Muscle layer of duodenum (tissue), 2 donors: ENCODE results near the gene GAP43.

Source experiments
- H3K27ac ChIP-seq: one replicate; pipeline ENCODE4 v1.7.0; 2013; ENCODE audit warnings: mild to moderate bottlenecking, low read length
- H3K27me3 ChIP-seq: one replicate; pipeline ENCODE4 v1.7.0; 2013; ENCODE audit warnings: low read depth, mild to moderate bottlenecking, control low read depth, low read length
- H3K36me3 ChIP-seq, 2 donors: one replicate each; pipeline ENCODE4 v1.7.0; 2013; ENCODE audit warnings: low read length in 2 of 2, control low read depth in 1 of 2, mild to moderate bottlenecking in 1 of 2; ENCODE audit not compliant: insufficient read depth in 2 of 2, control insufficient read depth in 1 of 2
- H3K4me1 ChIP-seq, 2 donors: one replicate each; pipeline ENCODE4 v1.7.0; 2013; ENCODE audit warnings: low read length in 2 of 2, mild to moderate bottlenecking in 2 of 2, control low read depth in 1 of 2, moderate library complexity in 1 of 2; ENCODE audit not compliant: insufficient read depth in 2 of 2, control insufficient read depth in 1 of 2
- H3K4me3 ChIP-seq, 2 donors: one replicate each; pipeline ENCODE4 v1.7.0; 2013; ENCODE audit warnings: low read length in 2 of 2, low read depth in 1 of 2, mild to moderate bottlenecking in 1 of 2
- H3K9me3 ChIP-seq, 2 donors: one replicate each; pipeline ENCODE4 v1.7.0; 2013; ENCODE audit warnings: low read length in 2 of 2, control low read depth in 1 of 2, mild to moderate bottlenecking in 1 of 2; ENCODE audit not compliant: control insufficient read depth in 1 of 2
- donor health status: healthy.

GAP43 gene

DNA sequence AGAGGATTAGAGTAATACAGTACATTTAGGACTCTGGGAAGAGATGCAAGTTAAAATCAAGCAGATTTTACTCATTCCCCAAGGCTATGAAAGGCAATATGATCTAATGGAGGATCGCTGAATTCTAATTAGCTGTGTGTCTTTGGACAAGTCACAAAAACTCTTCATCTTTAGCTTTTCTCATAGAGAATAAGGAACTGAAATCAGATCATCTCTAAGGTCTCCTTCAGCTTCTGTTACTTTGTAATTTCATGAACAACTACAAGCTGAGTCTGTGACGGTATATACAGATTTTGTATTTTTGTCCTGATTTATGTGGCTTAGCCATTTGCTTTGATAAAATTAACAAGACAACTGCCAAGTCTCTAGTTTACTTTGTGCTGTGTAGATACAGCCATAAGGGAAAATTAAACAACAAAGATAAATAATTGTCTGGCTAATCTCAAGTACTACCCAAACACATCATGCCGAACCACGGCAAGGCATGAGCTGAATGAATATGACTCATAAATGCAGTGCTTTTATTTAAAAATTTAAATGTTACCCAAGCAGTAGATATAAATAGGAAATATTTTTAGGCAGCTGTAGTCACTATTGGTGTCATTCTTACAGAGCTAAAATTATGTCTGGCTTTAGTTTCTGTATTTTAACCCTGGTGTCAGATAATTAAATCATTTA is 81.5 kb downstream of the GAP43 start:
- no peaks in the 10 kb centered on the region for H3K36me3 ChIP-seq
- no peaks in the 10 kb centered on the region for H3K9me3 ChIP-seq
- H3K27me3 ChIP-seq = no peaks in the 10 kb centered on the region
- H3K27ac ChIP-seq = no peak overlapping the region
- peaks cover 0 to 7% of the 10 kb centered on the region in 2 donors for H3K4me1 ChIP-seq
- no peak overlapping the region for H3K4me3 ChIP-seq

DNA sequence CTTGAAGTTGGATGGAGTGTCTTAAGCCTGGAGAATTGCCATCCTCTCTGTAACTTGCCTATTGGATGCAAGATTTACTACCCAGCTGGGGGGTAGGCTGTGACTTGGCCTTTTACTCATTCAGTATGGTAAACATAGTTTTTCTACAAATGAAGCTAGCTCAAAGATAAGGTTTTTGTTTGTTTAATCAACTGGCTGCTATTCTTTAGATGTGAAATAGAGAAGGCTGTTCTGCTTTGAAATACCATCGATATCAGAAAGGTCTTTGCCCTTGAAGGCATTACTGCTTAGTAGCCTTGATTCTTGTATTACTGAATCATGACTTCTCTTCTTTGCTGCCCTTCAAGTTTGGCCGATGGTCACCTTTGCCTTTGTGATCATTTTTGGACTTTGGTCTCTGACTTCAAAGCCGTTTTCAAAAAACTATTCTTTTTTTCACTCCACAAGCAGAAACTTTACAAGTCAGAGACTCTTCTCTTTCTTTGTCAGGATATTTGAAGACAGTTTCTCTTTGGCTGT is 83.1 kb downstream of the GAP43 start:
- H3K9me3 ChIP-seq = no peaks in the 10 kb centered on the region
- H3K27ac ChIP-seq = no peak overlapping the region
- no peaks in the 10 kb centered on the region for H3K27me3 ChIP-seq
- H3K36me3 ChIP-seq = no peaks in the 10 kb centered on the region
- H3K4me3 ChIP-seq = no peak overlapping the region
- no peaks in the 10 kb centered on the region for H3K4me1 ChIP-seq

GRCh38 chr3:115708540-115708939 is 85.2 kb downstream of the GAP43 start:
- Histone ChIP-seq H3K27ac (no peak overlapping the region), H3K27me3 (no peaks in the 10 kb centered on the region), H3K36me3 (no peaks in the 10 kb centered on the region), H3K9me3 (no peaks in the 10 kb centered on the region), H3K4me3 (no peak overlapping the region), H3K4me1 (no peaks in the 10 kb centered on the region)

DNA sequence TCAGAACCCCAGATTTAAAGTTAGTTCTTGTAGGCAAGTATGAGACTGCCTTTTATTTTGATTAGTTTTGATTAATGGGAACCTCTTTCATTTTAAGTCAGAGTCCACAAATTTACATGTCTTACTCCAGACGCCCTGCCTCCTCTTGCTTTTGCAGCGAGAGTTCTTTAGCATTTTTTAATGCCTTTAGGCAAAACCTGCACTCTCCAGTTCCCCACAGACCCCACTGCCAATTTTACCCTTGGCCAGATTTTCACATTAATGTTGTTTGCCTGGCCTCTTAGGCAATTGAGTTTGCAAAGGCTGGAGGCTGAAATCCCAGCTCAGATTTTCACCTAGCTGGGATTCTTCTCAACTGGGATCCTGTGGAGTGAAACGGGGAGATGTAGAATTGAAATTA is 85.8 kb downstream of the GAP43 start:
- H3K4me1 ChIP-seq = no peaks in the 10 kb centered on the region
- H3K9me3 ChIP-seq = no peaks in the 10 kb centered on the region
- no peak overlapping the region for H3K27ac ChIP-seq
- H3K27me3 ChIP-seq = no peaks in the 10 kb centered on the region
- no peak overlapping the region for H3K4me3 ChIP-seq
- H3K36me3 ChIP-seq = no peaks in the 10 kb centered on the region

DNA sequence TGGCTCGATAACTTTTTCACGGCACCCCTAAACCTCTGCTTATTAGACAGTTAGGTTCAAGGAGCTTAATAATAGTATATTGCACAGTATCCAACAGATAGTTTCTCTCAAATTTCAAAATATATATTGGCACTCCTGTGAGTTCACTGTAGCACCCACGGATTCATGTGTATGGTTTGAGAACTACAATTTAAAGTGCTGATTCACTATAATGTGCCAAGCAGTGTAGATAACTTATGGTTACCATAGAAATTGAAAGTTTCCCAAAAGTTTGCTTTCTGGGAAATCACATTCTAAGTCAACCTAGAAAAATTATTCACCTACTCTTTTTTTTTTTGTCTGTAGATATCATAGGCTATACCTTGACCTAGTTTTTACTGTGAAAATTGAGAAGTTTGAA is 86.6 kb downstream of the GAP43 start:
- Histone ChIP-seq H3K27ac (no peak overlapping the region), H3K4me3 (no peak overlapping the region), H3K4me1 (no peaks in the 10 kb centered on the region), H3K9me3 (no peaks in the 10 kb centered on the region), H3K36me3 (no peaks in the 10 kb centered on the region), H3K27me3 (no peaks in the 10 kb centered on the region)

GRCh38 chr3:115710799-115711198 is 87.5 kb downstream of the GAP43 start:
- Histone ChIP-seq H3K9me3 (no peaks in the 10 kb centered on the region), H3K4me3 (no peak overlapping the region)

DNA sequence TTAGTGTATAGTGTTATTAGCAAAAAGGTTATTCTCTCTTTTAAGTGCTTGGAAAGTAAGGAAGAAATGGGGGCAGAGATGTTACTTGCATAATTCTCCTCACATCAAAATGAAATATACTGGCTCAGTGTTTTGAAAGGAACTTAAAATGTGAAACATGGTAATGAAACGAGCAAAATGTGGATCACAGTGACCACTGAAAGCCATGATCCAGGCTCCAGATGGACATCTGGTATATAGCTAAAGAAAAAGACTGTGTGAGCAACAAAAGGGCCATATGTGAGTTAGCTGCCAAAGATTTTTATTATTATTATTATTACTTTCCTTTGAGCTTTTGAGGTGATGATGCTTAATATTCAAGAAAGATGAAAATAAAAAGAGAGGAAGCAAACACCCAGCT is 89.6 kb downstream of the GAP43 start:
- Histone ChIP-seq H3K4me3 (no peak overlapping the region), H3K27me3 (no peaks in the 10 kb centered on the region), H3K4me1 (no peaks in the 10 kb centered on the region), H3K27ac (no peak overlapping the region), H3K9me3 (no peaks in the 10 kb centered on the region), H3K36me3 (no peaks in the 10 kb centered on the region)

More at GRCh38 chr3:115710799-115711198, 87.5 kb downstream of the GAP43 start:
- Histone ChIP-seq H3K27me3 (no peaks in the 10 kb centered on the region), H3K36me3 (no peaks in the 10 kb centered on the region), H3K4me1 (no peaks in the 10 kb centered on the region), H3K27ac (no peak overlapping the region)

GRCh38 chr3:115713284-115713683 is 90.0 kb downstream of the GAP43 start:
- Histone ChIP-seq H3K27me3 (no peaks in the 10 kb centered on the region), H3K27ac (no peak overlapping the region), H3K4me1 (no peaks in the 10 kb centered on the region)

DNA sequence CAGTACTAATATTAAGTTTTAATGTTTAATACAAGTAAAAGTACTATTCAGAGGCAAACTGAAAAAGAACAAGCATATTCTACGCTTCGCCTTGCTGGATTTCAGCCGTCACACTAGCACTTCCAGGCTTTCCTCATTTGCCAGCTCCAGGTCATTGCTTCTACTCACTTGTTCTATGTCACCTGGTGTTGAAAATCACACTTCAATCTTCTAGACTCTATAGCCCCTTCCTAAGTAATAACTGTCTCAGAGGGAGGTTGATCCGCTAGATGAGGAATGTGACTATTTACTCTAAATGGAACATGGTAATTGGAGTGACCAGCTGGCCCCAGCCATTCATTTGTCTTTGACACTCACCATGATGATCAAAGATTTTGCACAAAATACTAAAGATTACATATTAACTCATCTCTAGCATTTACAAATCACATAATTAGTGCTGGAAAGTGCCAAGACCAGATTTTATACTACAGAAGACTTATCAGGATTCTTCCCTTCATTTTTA is 92.0 kb downstream of the GAP43 start:
- H3K27ac ChIP-seq = no peak overlapping the region

More at GRCh38 chr3:115713284-115713683, 90.0 kb downstream of the GAP43 start:
- H3K36me3 ChIP-seq = no peaks in the 10 kb centered on the region
- H3K9me3 ChIP-seq = no peaks in the 10 kb centered on the region
- H3K4me3 ChIP-seq = no peak overlapping the region

DNA sequence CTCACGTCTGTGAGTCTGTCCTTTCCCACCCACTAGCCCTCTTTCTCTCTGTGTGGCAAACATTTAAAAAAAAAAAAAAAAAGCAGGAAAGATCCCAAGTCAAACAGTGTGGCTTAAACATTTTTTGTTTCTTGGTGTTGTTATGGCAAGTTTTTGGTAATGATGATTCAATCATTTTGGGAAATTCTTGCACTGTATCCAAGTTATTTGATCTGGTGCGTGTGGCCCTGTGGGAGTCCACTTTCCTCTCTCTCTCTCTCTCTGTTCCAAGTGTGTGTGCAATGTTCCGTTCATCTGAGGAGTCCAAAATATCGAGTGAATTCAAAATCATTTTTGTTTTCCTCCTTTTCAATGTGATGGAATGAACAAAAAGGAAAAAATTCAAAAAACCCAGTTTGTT is 97.7 kb downstream of the GAP43 start:
- no peak overlapping the region for H3K27ac ChIP-seq
- no peaks in the 10 kb centered on the region for H3K4me1 ChIP-seq
- H3K27me3 ChIP-seq = no peaks in the 10 kb centered on the region
- no peak overlapping the region for H3K4me3 ChIP-seq
- no peaks in the 10 kb centered on the region for H3K9me3 ChIP-seq
- no peaks in the 10 kb centered on the region for H3K36me3 ChIP-seq

More for the DNA sequence above, 92.0 kb downstream of the GAP43 start:
- no peaks in the 10 kb centered on the region for H3K9me3 ChIP-seq
- H3K4me1 ChIP-seq = no peaks in the 10 kb centered on the region
- H3K36me3 ChIP-seq = no peaks in the 10 kb centered on the region
- no peak overlapping the region for H3K4me3 ChIP-seq
- no peaks in the 10 kb centered on the region for H3K27me3 ChIP-seq

DNA sequence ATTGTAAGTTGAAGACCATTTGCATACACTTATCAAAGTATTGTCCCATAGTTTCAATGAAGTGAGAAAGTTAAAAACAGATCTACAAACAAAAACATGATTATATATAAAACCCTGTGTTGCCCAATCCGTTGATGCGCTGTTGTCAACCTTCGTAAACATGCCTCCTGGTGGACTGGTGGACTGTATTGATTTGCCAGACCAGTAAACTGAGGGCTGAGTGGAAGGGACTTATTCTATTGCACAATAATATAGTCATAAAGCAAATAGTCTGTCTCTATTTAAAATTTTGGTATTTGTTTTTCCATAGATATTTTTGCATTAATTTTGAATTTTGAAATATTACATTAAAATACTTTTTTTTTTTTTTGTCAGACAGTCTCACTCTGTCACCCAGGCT is 102.5 kb downstream of the GAP43 start:
- Histone ChIP-seq H3K9me3 (peaks cover 0 to 2% of the 10 kb centered on the region in 2 donors), H3K27me3 (no peaks in the 10 kb centered on the region), H3K36me3 (no peaks in the 10 kb centered on the region), H3K4me1 (no peaks in the 10 kb centered on the region), H3K27ac (no peak overlapping the region), H3K4me3 (no peak overlapping the region)

- Histone ChIP-seq H3K4me1 (no peaks in the 10 kb centered on the region), H3K27ac (no peak overlapping the region), H3K4me3 (no peak overlapping the region), H3K27me3 (no peaks in the 10 kb centered on the region), H3K36me3 (no peaks in the 10 kb centered on the region), H3K9me3 (peaks cover 0 to 2% of the 10 kb centered on the region in 2 donors)
These were observed 103.8 kb downstream of the GAP43 start for GRCh38 chr3:115727135-115727534.
